Hematopoietic multipotent progenitor cell (in vitro differentiated cells): ENCODE data around the gene CCDC74B. TPM values are rescaled to one million over a fixed set of nuclear protein-coding genes. Genes with fewer than 3 reads are reported as not detected.
"Not testable (repeated sequence)": the region's sequence is repeated elsewhere in the genome, so short reads cannot be mapped to it uniquely, and the experiment has no call there.

Source experiments
- DNase-seq, 3 donors: peaks; one replicate each; pipeline ENCODE4 v3.0.0-alpha.2; 2011 to 2015; ENCODE audit warnings: low read depth in 2 of 3, low spot score in 2 of 3
- total RNA-seq: library from RNA; depleted of rRNA; stranded (reverse); fragments of >200 nt; gene quantifications from one replicate; pipeline ENCODE4 v1.2.3, GENCODE V29; 2012

Gene CCDC74B
- not detected for total RNA-seq

- DNase-seq = not testable (repeated sequence)
Observed at GRCh38 chr2:130145006-130145414, at the start of gene CCDC74B. CCDC74B (minus strand) TSS chr2:130145112; CDS start chr2:130144996, 116 bp downstream.

GRCh38 chr2:130193824-130194223 lies 48.9 kb upstream of the CCDC74B start:
- not testable (repeated sequence) for DNase-seq

- not testable (repeated sequence) for DNase-seq
Observed at GRCh38 chr2:130192451-130192850, 47.5 kb upstream of the CCDC74B start.

- DNase-seq = not testable (repeated sequence)
Observed at GRCh38 chr2:130191319-130191718, 46.4 kb upstream of the CCDC74B start.

- DNase-seq = no peak
Observed at GRCh38 chr2:130190237-130190636, 45.3 kb upstream of the CCDC74B start.

GRCh38 chr2:130188958-130189357 lies 44.0 kb upstream of the CCDC74B start:
- not testable (repeated sequence) for DNase-seq

GRCh38 chr2:130187859-130188792 lies 43.2 kb upstream of the CCDC74B start:
- DNase-seq = not testable (repeated sequence)

GRCh38 chr2:130187268-130187667 lies 42.4 kb upstream of the CCDC74B start:
- no peak for DNase-seq

GRCh38 chr2:130186391-130186790 lies 41.5 kb upstream of the CCDC74B start:
- DNase-seq = no peak

- no peak for DNase-seq
Observed at GRCh38 chr2:130185896-130186295, 41.0 kb upstream of the CCDC74B start.

- no peak for DNase-seq
Observed at GRCh38 chr2:130185436-130185835, 40.5 kb upstream of the CCDC74B start.

GRCh38 chr2:130183512-130184373 lies 38.8 kb upstream of the CCDC74B start:
- DNase-seq = no peak

- not testable (repeated sequence) for DNase-seq
Observed at GRCh38 chr2:130182826-130183511, 38.1 kb upstream of the CCDC74B start.

GRCh38 chr2:130181880-130182682 lies 37.2 kb upstream of the CCDC74B start, which contains the start of gene MZT2B:
MZT2B (plus strand) TSS chr2:130182262; CDS start chr2:130182283, 21 bp downstream.
- peak; percentile 81 to 91 (median 86) for DNase-seq

GRCh38 chr2:130181325-130181879 lies 36.5 kb upstream of the CCDC74B start, which contains the start of gene SMPD4:
SMPD4 (minus strand) TSS chr2:130181602; CDS start chr2:130176592, 5,010 bp downstream.
- DNase-seq = peak; percentile 92 to 99 (median 96)

GRCh38 chr2:130180404-130181324 lies 35.8 kb upstream of the CCDC74B start:
- DNase-seq = not testable (repeated sequence)

- not testable (repeated sequence) for DNase-seq
Observed at GRCh38 chr2:130174866-130175265, 30.0 kb upstream of the CCDC74B start.

GRCh38 chr2:130169896-130170295 lies 25.0 kb upstream of the CCDC74B start:
- no peak for DNase-seq
